ENCODE measurements around the gene KIRREL3. TPM values are rescaled to one million over a fixed set of nuclear protein-coding genes. Genes with fewer than 3 reads are reported as not detected.

KIRREL3 gene
- total and polyA plus RNA-seq, 2 of the 8 experiments (the other 6 are each of a cell fraction or from before 2014, with no cell fraction given) = 0.29 to 0.32 TPM

DNA sequence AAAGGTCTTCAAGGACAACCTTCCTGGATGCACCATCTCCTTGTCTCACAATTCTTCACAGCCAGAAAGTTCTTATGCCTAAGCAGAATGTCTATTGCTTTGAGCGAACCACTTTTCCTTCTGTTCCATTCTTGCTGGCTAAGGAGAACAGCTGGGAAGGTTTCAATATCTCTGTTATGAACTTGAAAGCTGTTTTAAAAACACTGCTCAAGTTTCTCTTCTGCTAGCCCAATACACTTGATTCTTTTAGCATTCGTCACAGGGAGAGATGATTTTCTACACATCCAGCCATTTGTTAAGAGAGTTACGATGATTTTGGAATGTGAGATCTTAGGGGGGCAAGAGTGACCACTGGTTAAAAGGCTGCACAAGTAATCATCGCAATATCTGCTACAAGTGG is 249.3 kb downstream of the KIRREL3 start:
- no peak overlapping the region for H4K8ac ChIP-seq (ENCODE audit: extremely low read depth, insufficient read depth, low read length)
- no peak overlapping the region for H3K9ac ChIP-seq (replicated peaks in 1 of 4; ENCODE audit: extremely low read depth in 1 of 4, low read depth in 3 of 4, low read length in 3 of 4)
- FAIRE-seq (no peak), DNase-seq (ENCODE audit: low read depth in 1 of 2, low spot score in 2 of 2) (no peak)
- no peak overlapping the region for H3K14ac ChIP-seq (ENCODE audit: insufficient read length)
- H4K20me1 ChIP-seq (replicated peaks in 1 of 2; ENCODE audit: control insufficient read depth in 1 of 2, insufficient read depth in 2 of 2, low read length in 2 of 2) = no peaks in the 10 kb centered on the region
- H2AK5ac ChIP-seq (ENCODE audit: low read depth, low read length) = no peak overlapping the region
- H2BK5ac ChIP-seq (ENCODE audit: low read depth, low read length) = no peak overlapping the region
- no peak overlapping the region for H2BK20ac ChIP-seq (ENCODE audit: low read length)
- no peak overlapping the region for H4K91ac ChIP-seq (replicated peaks; ENCODE audit: insufficient read length, low read length)
- H3K4me1 ChIP-seq (replicated peaks in 1 of 4; ENCODE audit: control insufficient read depth in 3 of 4, insufficient read depth in 4 of 4, low read length in 3 of 4) = peaks cover 0 to 4% (median 0%) of the 10 kb centered on the region in 4 experiments; a peak in 1 of 7 replicates
- H3K56ac ChIP-seq (replicated peaks; ENCODE audit: insufficient read length, low read depth, low read length) = no peak overlapping the region
- no peak overlapping the region for H2BK15ac ChIP-seq (ENCODE audit: low read length)
- ChIA-PET POLR2A (ENCODE audit: partially characterized antibody) (no interaction called here), CTCF (ENCODE audit: partially characterized antibody) (interaction anchor here (0.9 to 1.6 kb wide), 4 partner anchors 14 to 142 kb away, joined by 3 to 4 read pairs (median 4); no protein-coding TSS in a partner anchor)
- no peak overlapping the region for H2AFZ ChIP-seq (ENCODE audit: low read length)
- no peaks in the 10 kb centered on the region for H3K9me3 ChIP-seq (ENCODE audit: insufficient read depth in 2 of 2, low read depth in 1 of 2, low read length in 1 of 2)
- H2BK120ac ChIP-seq (replicated peaks; ENCODE audit: low read depth, low read length) = no peak overlapping the region
- H3K36me3 ChIP-seq (ENCODE audit: control insufficient read depth in 2 of 4, insufficient read depth in 4 of 4, low read length in 3 of 4) = no peaks in the 10 kb centered on the region
- no peak overlapping the region for H3K18ac ChIP-seq (ENCODE audit: extremely low read depth, low read length)
- H3K23ac ChIP-seq (ENCODE audit: insufficient read length) = no peak overlapping the region
- no peak overlapping the region for H3K4ac ChIP-seq (replicated peaks; ENCODE audit: insufficient read length, low read depth, low read length)
- no peak overlapping the region for H3K4me2 ChIP-seq (ENCODE audit: insufficient read depth in 1 of 2, low read depth in 2 of 2, low read length in 2 of 2)
- no peaks in the 10 kb centered on the region for H3K79me2 ChIP-seq (ENCODE audit: control insufficient read depth in 1 of 2, insufficient read depth in 2 of 2, low read length in 2 of 2)
- no peak overlapping the region for H2BK12ac ChIP-seq (ENCODE audit: low read depth, low read length)
- H4K5ac ChIP-seq (ENCODE audit: insufficient read length, low read depth, low read length) = no peak overlapping the region
- no peaks in the 10 kb centered on the region for H3K27me3 ChIP-seq (replicated peaks in 1 of 4; ENCODE audit: control insufficient read depth in 3 of 4, extremely low read depth in 1 of 4, insufficient read depth in 3 of 4, low read length in 3 of 4)
- H3K4me3 ChIP-seq (ENCODE audit: extremely low read depth in 1 of 4, insufficient read depth in 2 of 4, low read depth in 3 of 4, low read length in 4 of 4) = no peak overlapping the region
- H3K23me2 ChIP-seq (ENCODE audit: low read depth, low read length) = no peaks in the 10 kb centered on the region
- H3K79me1 ChIP-seq (ENCODE audit: low read depth, low read length) = no peaks in the 10 kb centered on the region
- H3K27ac ChIP-seq (ENCODE audit: low read depth, low read length) = no peak overlapping the region
- WGBS, 2 experiments (ENCODE audit: extremely low coverage in 1 of 2, insufficient coverage in 1 of 2, insufficient read length in 1 of 2, insufficient replicate concordance in 2 of 2, low coverage in 1 of 2, low lambda C conversion rate in 2 of 2, missing lambda C conversion rate in 1 of 2) = 97% methylated on average over 4 of the region's 4 CpGs; no CpG with 5 or more reads in 1 of the 2 experiments
- no peak for TF ChIP-seq SP1 (IDR thresholded peaks at IDR 0.05; ENCODE audit: low read depth, low read length)
- no peak for TF ChIP-seq POLR2A (IDR thresholded peaks at IDR 0.05; ENCODE audit: control extremely low read depth in 1 of 2, low read depth in 2 of 2, low read length in 2 of 2)
- TF ChIP-seq JUN (IDR thresholded peaks at IDR 0.05; ENCODE audit: low read depth, low read length) = no peak
- TF ChIP-seq, protein P1, sequence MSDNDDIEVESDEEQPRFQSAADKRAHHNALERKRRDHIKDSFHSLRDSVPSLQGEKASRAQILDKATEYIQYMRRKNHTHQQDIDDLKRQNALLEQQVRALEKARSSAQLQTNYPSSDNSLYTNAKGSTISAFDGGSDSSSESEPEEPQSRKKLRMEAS (IDR thresholded peaks at IDR 0.05) = no peak
- TF ChIP-seq YY1 (IDR thresholded peaks at IDR 0.05; ENCODE audit: low read depth, low read length) = no peak
- TF ChIP-seq CHD2 (IDR thresholded peaks at IDR 0.05; ENCODE audit: low read length) = no peak
- no peak for TF ChIP-seq RNF2 (IDR thresholded peaks at IDR 0.05; ENCODE audit: borderline replicate concordance, low read depth, low read length, missing control alignments, poor library complexity, severe bottlenecking)
- TF ChIP-seq, protein P2, sequence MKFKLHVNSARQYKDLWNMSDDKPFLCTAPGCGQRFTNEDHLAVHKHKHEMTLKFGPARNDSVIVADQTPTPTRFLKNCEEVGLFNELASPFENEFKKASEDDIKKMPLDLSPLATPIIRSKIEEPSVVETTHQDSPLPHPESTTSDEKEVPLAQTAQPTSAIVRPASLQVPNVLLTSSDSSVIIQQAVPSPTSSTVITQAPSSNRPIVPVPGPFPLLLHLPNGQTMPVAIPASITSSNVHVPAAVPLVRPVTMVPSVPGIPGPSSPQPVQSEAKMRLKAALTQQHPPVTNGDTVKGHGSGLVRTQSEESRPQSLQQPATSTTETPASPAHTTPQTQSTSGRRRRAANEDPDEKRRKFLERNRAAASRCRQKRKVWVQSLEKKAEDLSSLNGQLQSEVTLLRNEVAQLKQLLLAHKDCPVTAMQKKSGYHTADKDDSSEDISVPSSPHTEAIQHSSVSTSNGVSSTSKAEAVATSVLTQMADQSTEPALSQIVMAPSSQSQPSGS (IDR thresholded peaks at IDR 0.05; ENCODE audit: low read length) = no peak
- TF ChIP-seq, protein P3, sequence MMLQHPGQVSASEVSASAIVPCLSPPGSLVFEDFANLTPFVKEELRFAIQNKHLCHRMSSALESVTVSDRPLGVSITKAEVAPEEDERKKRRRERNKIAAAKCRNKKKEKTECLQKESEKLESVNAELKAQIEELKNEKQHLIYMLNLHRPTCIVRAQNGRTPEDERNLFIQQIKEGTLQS (IDR thresholded peaks at IDR 0.05; ENCODE audit: insufficient read depth, low read depth, low read length) = no peak
- TF ChIP-seq SAP30 (IDR thresholded peaks at IDR 0.05; ENCODE audit: insufficient read depth, insufficient replicate concordance, low read length) = no peak
- TF ChIP-seq EP300 (IDR thresholded peaks at IDR 0.05; ENCODE audit: borderline replicate concordance in 1 of 2, low read depth in 2 of 2, low read length in 2 of 2) = no peak
- no peak for TF ChIP-seq SIX5 (IDR thresholded peaks at IDR 0.05; ENCODE audit: low read depth, low read length)

Data from H1 (cell line).